AG04450 (cell line): ENCODE data around the gene CXCR1. TPM values are rescaled to one million over a fixed set of nuclear protein-coding genes. Genes with fewer than 3 reads are reported as not detected.
A peak's percentile ranks its signal among the peaks of the same experiment; 100 is the strongest.
"Not testable (repeated sequence)": the region's sequence is repeated elsewhere in the genome, so short reads cannot be mapped to it uniquely, and the experiment has no call there.

Experiments used
- CTCF ChIA-PET: fragments of 300-600, 350-600 bp; formaldehyde crosslinking; extraction: SDS; loops from one replicate; lab custom pipeline; 2022; ENCODE audit warnings: antibody characterized with exemption, inconsistent platforms; lab: Charles Lee
- POLR2A ChIA-PET: fragments of 350-600 bp; formaldehyde crosslinking; extraction: SDS; loops from one replicate; lab custom pipeline; 2021; ENCODE audit warnings: antibody characterized with exemption, inconsistent platforms; lab: Yijun Ruan, JAX
- DNase-seq: peaks from one replicate; pipeline ENCODE4 v3.0.0-alpha.2; 2011; ENCODE audit warnings: low read depth, low spot score
- H3K27ac ChIP-seq: one replicate; pipeline ENCODE4 v1.5.1; 2012; ENCODE audit warnings: low read depth, low read length, control low read depth
- H3K27me3 ChIP-seq: one replicate; pipeline ENCODE4 v1.6.0; 2012; ENCODE audit warnings: low read length; ENCODE audit not compliant: control insufficient read depth, insufficient read depth
- H3K4me3 ChIP-seq: 2 replicates; pipeline ENCODE4 v1.5.1; 2011; ENCODE audit warnings: mild to moderate bottlenecking, low read depth, low read length, control low read depth
- H3K9me3 ChIP-seq: 2 replicates; pipeline ENCODE4 v1.5.1; 2012; ENCODE audit warnings: low read length; ENCODE audit not compliant: control insufficient read depth, insufficient read depth
- polyA plus RNA-seq: library from polyadenylated mRNA; depleted of rRNA; stranded (reverse); fragments of >200 nt; gene quantifications from 2 replicates; pipeline ENCODE4 v1.2.3, GENCODE V29; 2011
- TF ChIP-seq, protein P1 (sequence below): IDR thresholded peaks from 2 replicates; pipeline ENCODE4 v1.5.1; 2011; ENCODE audit warnings: low read depth, low read length, control low read depth, inconsistent platforms

The CXCR1 gene
- polyA plus RNA-seq, 1 experiment: not detected

DNA sequence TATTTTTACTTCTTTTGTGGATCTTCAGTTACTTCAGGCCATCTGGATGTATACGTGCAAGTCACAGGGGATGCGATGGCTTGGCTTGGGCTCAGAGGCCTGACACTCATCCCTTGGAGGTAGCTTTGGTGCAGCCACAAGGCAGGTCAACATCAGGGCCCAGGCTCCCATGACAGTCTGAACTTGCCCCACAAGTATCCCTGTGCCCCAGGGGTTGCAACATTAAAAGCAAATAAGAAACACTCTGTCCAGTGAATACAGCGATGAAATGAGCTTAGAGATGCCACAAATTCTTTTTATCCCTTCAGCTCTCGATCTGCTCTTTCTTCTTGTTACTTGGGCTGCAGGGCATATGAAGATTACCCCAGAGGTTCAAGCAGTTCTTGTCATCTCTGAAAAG lies 13.0 kb upstream of the CXCR1 start:
- POLR2A ChIA-PET: no interaction called here

DNA sequence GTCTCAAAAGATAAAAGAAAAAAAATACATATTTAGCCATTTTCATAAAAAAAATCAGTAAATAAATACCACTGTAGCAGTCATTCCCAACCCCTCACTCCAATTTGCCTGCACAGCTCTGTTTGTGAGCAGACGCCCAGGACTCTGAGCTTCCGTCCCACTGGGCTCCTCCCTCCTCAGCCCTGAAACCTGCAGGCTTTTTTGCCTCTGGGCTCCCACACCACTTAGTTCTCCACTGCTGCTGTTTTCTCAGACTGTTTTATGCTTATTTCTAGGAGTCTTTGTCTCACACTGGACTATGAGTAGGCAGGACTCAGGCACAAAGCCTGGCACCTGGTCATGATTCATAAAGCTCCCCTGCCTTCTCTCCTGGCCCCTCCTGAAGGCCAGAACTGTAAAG lies 6.1 kb upstream of the CXCR1 start:
- CTCF ChIA-PET: no interaction called here
- Histone ChIP-seq H3K9me3 (no peaks in the 10 kb centered on the region), H3K27me3 (peaks cover 22% of the 10 kb centered on the region), H3K27ac (no peak overlapping the region), H3K4me3 (no peak overlapping the region)
- POLR2A ChIA-PET: interaction anchor here (0.6 kb wide), 1 partner anchor 26 kb away, joined by 3 read pairs; no protein-coding TSS in a partner anchor
- TF ChIP-seq, protein P1, sequence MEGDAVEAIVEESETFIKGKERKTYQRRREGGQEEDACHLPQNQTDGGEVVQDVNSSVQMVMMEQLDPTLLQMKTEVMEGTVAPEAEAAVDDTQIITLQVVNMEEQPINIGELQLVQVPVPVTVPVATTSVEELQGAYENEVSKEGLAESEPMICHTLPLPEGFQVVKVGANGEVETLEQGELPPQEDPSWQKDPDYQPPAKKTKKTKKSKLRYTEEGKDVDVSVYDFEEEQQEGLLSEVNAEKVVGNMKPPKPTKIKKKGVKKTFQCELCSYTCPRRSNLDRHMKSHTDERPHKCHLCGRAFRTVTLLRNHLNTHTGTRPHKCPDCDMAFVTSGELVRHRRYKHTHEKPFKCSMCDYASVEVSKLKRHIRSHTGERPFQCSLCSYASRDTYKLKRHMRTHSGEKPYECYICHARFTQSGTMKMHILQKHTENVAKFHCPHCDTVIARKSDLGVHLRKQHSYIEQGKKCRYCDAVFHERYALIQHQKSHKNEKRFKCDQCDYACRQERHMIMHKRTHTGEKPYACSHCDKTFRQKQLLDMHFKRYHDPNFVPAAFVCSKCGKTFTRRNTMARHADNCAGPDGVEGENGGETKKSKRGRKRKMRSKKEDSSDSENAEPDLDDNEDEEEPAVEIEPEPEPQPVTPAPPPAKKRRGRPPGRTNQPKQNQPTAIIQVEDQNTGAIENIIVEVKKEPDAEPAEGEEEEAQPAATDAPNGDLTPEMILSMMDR: no peak
- no peak for DNase-seq

More for the DNA sequence above, 13.0 kb upstream of the CXCR1 start:
- Histone ChIP-seq H3K27ac (no peak overlapping the region), H3K4me3 (no peak overlapping the region), H3K27me3 (peaks cover 19% of the 10 kb centered on the region), H3K9me3 (no peaks in the 10 kb centered on the region)
- CTCF ChIA-PET: interaction anchor here (0.6 kb wide), 1 partner anchor 1702 kb away, joined by 3 read pairs; no protein-coding TSS in a partner anchor
- TF ChIP-seq, protein P1: no peak
- no peak for DNase-seq

DNA sequence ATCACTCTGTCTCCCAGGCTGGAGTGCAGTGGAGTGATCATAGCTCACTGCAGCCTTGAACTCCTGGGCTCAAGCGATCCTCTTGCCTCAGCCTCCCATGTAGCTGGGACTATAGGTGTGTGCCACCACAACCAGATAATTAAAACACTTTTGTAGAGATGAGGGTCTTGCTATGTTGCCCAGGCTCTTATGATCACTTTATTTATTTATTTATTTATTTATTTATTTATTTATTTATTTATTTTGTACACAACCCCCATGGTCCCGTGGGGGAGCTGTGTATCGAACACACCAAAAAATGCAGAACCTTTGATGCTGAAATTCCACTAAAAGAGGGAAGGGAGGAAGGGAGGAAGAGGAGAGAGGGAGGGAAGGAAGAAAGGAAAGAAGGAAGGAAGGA lies 5.0 kb upstream of the CXCR1 start:
- peaks cover 28% of the 10 kb centered on the region for H3K27me3 ChIP-seq
- POLR2A ChIA-PET, H3K9me3 ChIP-seq, DNase-seq, H3K27ac ChIP-seq, CTCF ChIA-PET, H3K4me3 ChIP-seq: not testable (repeated sequence)

DNA sequence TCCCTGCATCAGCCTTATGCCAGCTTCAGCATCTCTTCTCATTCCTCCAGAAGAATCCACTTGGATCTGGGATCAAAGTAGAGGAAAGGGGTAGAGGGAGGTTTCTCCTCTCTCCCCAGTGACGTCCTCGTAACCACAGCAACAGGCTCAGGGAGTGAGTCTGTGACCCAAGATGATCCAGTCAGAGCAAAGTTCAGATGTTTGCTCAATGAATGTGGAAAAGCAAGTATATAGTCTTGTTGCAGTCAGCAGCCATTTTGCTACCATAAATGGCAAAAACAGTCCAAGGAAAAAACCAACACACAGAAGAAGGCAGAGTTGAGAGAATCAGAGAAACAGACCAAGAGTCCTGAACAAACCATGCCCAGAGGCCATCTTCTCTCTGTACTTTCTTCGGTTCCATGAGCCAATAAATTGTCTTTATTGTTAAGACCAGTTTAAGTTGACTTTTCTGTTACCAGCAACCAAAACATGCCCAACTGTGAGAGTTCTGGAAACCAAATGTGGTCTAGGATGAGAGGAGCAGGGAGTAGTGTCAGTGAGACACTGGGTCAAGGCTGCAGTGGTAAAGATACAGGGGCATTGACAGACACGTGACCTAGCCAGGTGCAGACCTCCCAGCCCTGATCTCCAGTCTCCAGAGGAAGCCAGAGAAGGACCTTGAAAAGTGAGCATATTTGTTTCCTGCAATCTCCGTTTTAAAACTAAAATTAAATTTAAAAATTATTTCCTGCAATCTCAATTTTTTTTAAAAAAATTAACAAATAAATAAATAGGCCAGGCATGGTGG lies 3.2 kb upstream of the CXCR1 start:
- CTCF ChIA-PET: no interaction called here
- TF ChIP-seq, protein P1: no peak
- Histone ChIP-seq H3K9me3 (no peaks in the 10 kb centered on the region), H3K27me3 (peaks cover 37% of the 10 kb centered on the region), H3K4me3 (no peak overlapping the region), H3K27ac (no peak overlapping the region)
- POLR2A ChIA-PET: no interaction called here
- no peak for DNase-seq

GRCh38 chr2:218168635-218169462 lies 2.1 kb upstream of the CXCR1 start:
- TF ChIP-seq, protein P1: peak; percentile 68
- POLR2A ChIA-PET: no interaction called here
- Histone ChIP-seq H3K4me3 (no peak overlapping the region), H3K27ac (no peak overlapping the region), H3K9me3 (no peaks in the 10 kb centered on the region), H3K27me3 (peaks cover 39% of the 10 kb centered on the region)
- CTCF ChIA-PET: interaction anchor here (0.6 to 1.5 kb wide), 3 partner anchors 13 to 378 kb away, joined by 3 to 5 read pairs (median 3); no protein-coding TSS in a partner anchor
- DNase-seq: no peak
